HFFc6 (cell line): Measurements from ENCODE around the gene GPR137C. TPM values are rescaled to one million over a fixed set of nuclear protein-coding genes. Genes with fewer than 3 reads are reported as not detected.

Source experiments
- DNase-seq: peaks from one replicate; pipeline ENCODE4 v3.0.0-alpha.2; 2018
- H3K27ac Mint-ChIP-seq: 2 replicates; pipeline ENCODE4 v1.8.0; 2020; ENCODE audit warnings: mild to moderate bottlenecking, mixed read lengths
- H3K27me3 Mint-ChIP-seq: 2 replicates; pipeline ENCODE4 v1.8.0; 2021; ENCODE audit warnings: mild to moderate bottlenecking, moderate library complexity, mixed read lengths; ENCODE audit not compliant: insufficient read depth
- H3K36me3 Mint-ChIP-seq: 2 replicates; pipeline ENCODE4 v1.8.0; 2021; ENCODE audit warnings: low read depth, mixed read lengths
- H3K4me1 Mint-ChIP-seq: 2 replicates; pipeline ENCODE4 v1.8.0; 2020; ENCODE audit warnings: low read depth, mixed read lengths
- H3K4me3 Mint-ChIP-seq: 2 replicates; pipeline ENCODE4 v1.8.0; 2020; ENCODE audit warnings: mild to moderate bottlenecking, moderate library complexity, mixed read lengths
- H3K9me3 Mint-ChIP-seq: 2 replicates; pipeline ENCODE4 v1.8.0; 2020; ENCODE audit warnings: mild to moderate bottlenecking, mixed read lengths
- CTCF ChIP-seq: fragments of 200-600 bp; sonication (generic); IDR thresholded peaks from 2 replicates; pipeline ENCODE4 v1.5.0; 2021; ENCODE audit warnings: antibody characterized with exemption, mild to moderate bottlenecking
- total RNA-seq, 6 experiments: library from RNA; stranded (reverse); fragmentation: NEBNext Ultra II Directional; extraction: Animal tissue kit (Norgen Biotek cat#: 25700); gene quantifications; 2 replicates in 1 of 6; 3 replicates in 5 of 6; pipeline ENCODE4 v1.2.3, GENCODE V29; 2021

GPR137C gene
- total RNA-seq, 6 experiments from 2014 or later = 0.73 to 1.1 (median 0.82) TPM

- no peak for TF ChIP-seq CTCF
- Mint-ChIP-seq H3K36me3 (no peaks in the 10 kb centered on the region), H3K4me1 (peaks cover 10% of the 10 kb centered on the region), H3K9me3 (no peaks in the 10 kb centered on the region), H3K4me3 (no peak overlapping the region), H3K27ac (no peak overlapping the region), H3K27me3 (no peaks in the 10 kb centered on the region; the same call in none of the 2 replicates)
- no peak for DNase-seq
Observed at GRCh38 chr14:52583544-52583943, 30.9 kb downstream of the GPR137C start.

DNA sequence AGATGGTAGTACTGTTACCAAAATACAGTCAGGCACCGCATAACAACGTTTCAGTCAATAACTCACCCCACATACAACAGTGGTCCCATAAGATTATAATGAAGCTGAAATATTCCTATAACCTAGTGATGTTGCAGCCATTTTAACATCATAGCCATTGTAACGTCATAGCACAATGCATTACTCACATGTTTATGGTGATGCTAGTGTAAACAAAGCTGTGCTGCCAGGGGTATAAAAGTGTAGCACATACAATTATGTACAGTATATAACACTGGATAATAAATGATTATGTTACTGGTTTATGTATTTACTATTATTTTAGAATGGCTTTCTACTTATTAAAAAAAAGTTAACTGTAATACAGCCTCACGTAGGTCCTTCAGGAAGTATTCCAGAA is 37.0 kb downstream of the GPR137C start:
- H3K9me3 Mint-ChIP-seq = peaks cover 11% of the 10 kb centered on the region; the same call in 1 of the 2 replicates
- TF ChIP-seq CTCF = no peak
- peaks cover 4% of the 10 kb centered on the region; the same call in 1 of the 2 replicates for H3K36me3 Mint-ChIP-seq
- H3K27me3 Mint-ChIP-seq = peaks cover 14% of the 10 kb centered on the region
- no peak for DNase-seq
- H3K27ac Mint-ChIP-seq = no peak overlapping the region
- no peaks in the 10 kb centered on the region for H3K4me1 Mint-ChIP-seq
- no peak overlapping the region for H3K4me3 Mint-ChIP-seq

DNA sequence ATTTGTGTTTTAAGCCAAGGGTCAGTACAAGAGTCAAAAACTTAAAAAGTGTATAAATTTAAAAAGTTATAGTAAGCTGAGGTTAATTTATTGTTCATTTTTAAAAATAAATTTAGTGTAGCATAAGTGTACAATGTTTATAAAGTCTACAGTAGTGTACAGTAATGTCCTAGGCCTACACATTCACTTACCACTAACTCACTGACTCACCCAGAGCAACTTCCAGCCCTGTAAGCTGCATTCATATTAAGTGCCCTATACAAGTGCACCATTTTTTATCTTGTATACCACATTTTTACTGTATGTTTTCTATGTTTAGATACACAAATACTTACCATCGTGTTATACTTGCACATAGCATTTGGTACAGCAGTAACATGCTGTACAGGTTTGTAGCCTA is 37.7 kb downstream of the GPR137C start:
- Mint-ChIP-seq H3K4me3 (no peak overlapping the region), H3K9me3 (peaks cover 17% of the 10 kb centered on the region; the same call in 1 of the 2 replicates), H3K4me1 (no peaks in the 10 kb centered on the region), H3K36me3 (peaks cover 9% of the 10 kb centered on the region; the same call in 1 of the 2 replicates), H3K27me3 (peaks cover 16% of the 10 kb centered on the region), H3K27ac (no peak overlapping the region)
- DNase-seq = no peak
- no peak for TF ChIP-seq CTCF

GRCh38 chr14:52596320-52596719 is 43.7 kb downstream of the GPR137C start:
- Mint-ChIP-seq H3K9me3 (peaks cover 20% of the 10 kb centered on the region; the same call in 1 of the 2 replicates), H3K36me3 (peaks cover 12% of the 10 kb centered on the region; the same call in 1 of the 2 replicates), H3K4me1 (no peaks in the 10 kb centered on the region), H3K4me3 (no peak overlapping the region), H3K27me3 (peaks cover 15% of the 10 kb centered on the region), H3K27ac (no peak overlapping the region)
- no peak for DNase-seq
- no peak for TF ChIP-seq CTCF

DNA sequence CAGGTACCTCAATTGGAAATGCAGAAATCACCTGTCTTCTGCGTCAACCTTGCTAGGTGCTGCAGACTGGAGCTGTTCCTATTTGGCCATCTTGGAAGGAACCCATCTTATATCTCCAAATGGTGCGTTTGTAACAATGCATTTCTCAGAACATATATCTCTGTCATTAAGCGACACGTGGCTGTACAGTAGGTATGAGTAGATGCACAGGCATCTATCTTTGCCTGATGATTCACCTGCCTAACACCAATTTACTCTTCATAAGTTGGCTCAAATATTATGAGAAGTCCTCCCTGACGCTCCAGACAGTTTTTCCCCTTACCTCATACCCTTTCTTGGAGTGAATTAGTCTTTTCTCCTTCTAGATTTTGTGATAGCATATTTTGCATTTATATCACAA is 44.2 kb downstream of the GPR137C start:
- Mint-ChIP-seq H3K27ac (no peak overlapping the region), H3K36me3 (peaks cover 12% of the 10 kb centered on the region; the same call in 1 of the 2 replicates), H3K4me3 (no peak overlapping the region), H3K9me3 (peaks cover 20% of the 10 kb centered on the region; the same call in 1 of the 2 replicates), H3K27me3 (peaks cover 15% of the 10 kb centered on the region), H3K4me1 (no peaks in the 10 kb centered on the region)
- no peak for TF ChIP-seq CTCF
- no peak for DNase-seq
